Endothelial cell of umbilical vein (primary cell): Measurements from ENCODE around the gene TFRC. TPM values are rescaled to one million over a fixed set of nuclear protein-coding genes. Genes with fewer than 3 reads are reported as not detected.
"Not testable (repeated sequence)": the region's sequence is repeated elsewhere in the genome, so short reads cannot be mapped to it uniquely, and the experiment has no call there.

Experiments
- BruUV-seq: library from RNA; stranded (reverse); fragments of 400-500 nt; replicated peaks from 2 replicates; lab custom pipeline; 2021; lab: Mats Ljungman, UMichigan
- CTCF ChIA-PET: fragments of 300-600, 350-600 bp; sonication (Branson Sonifier 250); formaldehyde crosslinking; loops from one replicate; lab custom pipeline; 2021; ENCODE audit warnings: antibody characterized with exemption, inconsistent platforms; lab: Charles Lee
- POLR2A ChIA-PET: fragments of 300-600, 350-600 bp; sonication (Branson Sonifier 250); formaldehyde crosslinking; loops from one replicate; lab custom pipeline; 2021; ENCODE audit warnings: antibody characterized with exemption, inconsistent platforms; lab: Charles Lee
- DNase-seq: peaks from one replicate; pipeline ENCODE4 v3.0.0-alpha.2; 2011; ENCODE audit warnings: low read depth, low spot score
- FAIRE-seq: peaks from 2 replicates; lab custom pipeline; 2011; peaks lifted over from hg19 to GRCh38; lab: Jason Lieb, UNC
- H2AFZ ChIP-seq: 2 replicates; pipeline ENCODE4 v1.6.0; 2012; ENCODE audit warnings: low read depth, low read length, control low read depth, inconsistent platforms
- H3K27ac ChIP-seq: 2 replicates; pipeline ENCODE4 v1.5.1; 2011; ENCODE audit warnings: low read depth, mild to moderate bottlenecking, control low read depth, low read length, moderate library complexity; ENCODE audit not compliant: insufficient read depth
- H3K27me3 ChIP-seq, 2 experiments: 2 replicates each; pipeline versions ENCODE4 v1.6.0 to v1.6.1; 2011; ENCODE audit warnings: low read length in 2 of 2, mixed read lengths in 1 of 2; ENCODE audit not compliant: control insufficient read depth in 2 of 2, insufficient read depth in 2 of 2
- H3K36me3 ChIP-seq, 2 experiments: 2 replicates in 1 of 2; 3 replicates in 1 of 2; pipeline ENCODE4 v1.5.1; 2011; ENCODE audit warnings: low read length in 2 of 2, mild to moderate bottlenecking in 1 of 2, moderate library complexity in 1 of 2; ENCODE audit not compliant: control insufficient read depth in 2 of 2, insufficient read depth in 2 of 2; ENCODE audit errors: extremely low read depth in 1 of 2
- H3K4me1 ChIP-seq: 3 replicates; pipeline ENCODE4 v1.5.1; 2011; ENCODE audit warnings: mild to moderate bottlenecking, low read length; ENCODE audit not compliant: control insufficient read depth, insufficient read depth; ENCODE audit errors: extremely low read depth
- H3K4me2 ChIP-seq: 2 replicates; pipeline ENCODE4 v1.6.1; 2011; ENCODE audit warnings: low read length, control low read depth, mixed read lengths; ENCODE audit not compliant: insufficient read depth
- H3K4me3 ChIP-seq, 3 experiments: fragments of 200-600 bp in 1 of 3; sonication (generic), shearing (Covaris generic) in 1 of 3; replicated peaks in 1 of 3; 2 replicates each; pipeline ENCODE4 v1.5.1; 2011 to 2016; ENCODE audit warnings: control low read depth in 3 of 3, low read length in 3 of 3, mild to moderate bottlenecking in 2 of 3, inconsistent platforms in 1 of 3, low read depth in 1 of 3, moderate library complexity in 1 of 3; ENCODE audit not compliant: insufficient read depth in 1 of 3
- H3K79me2 ChIP-seq: 2 replicates; pipeline ENCODE4 v1.6.0; 2012; ENCODE audit warnings: low read length, inconsistent platforms; ENCODE audit not compliant: control insufficient read depth, insufficient read depth
- H3K9ac ChIP-seq: replicated peaks from 2 replicates; pipeline ENCODE3; 2011; ENCODE audit warnings: low read length, control low read depth; ENCODE audit not compliant: insufficient read depth; ENCODE audit errors: extremely low read depth
- H3K9me1 ChIP-seq: replicated peaks from 3 replicates; pipeline ENCODE4 v1.6.0; 2011; ENCODE audit warnings: mild to moderate bottlenecking, low read length; ENCODE audit not compliant: control insufficient read depth, insufficient read depth; ENCODE audit errors: extremely low read depth
- H3K9me3 ChIP-seq: replicated peaks from 2 replicates; pipeline ENCODE4 v1.5.1; 2012; ENCODE audit warnings: low read length, inconsistent platforms; ENCODE audit not compliant: control insufficient read depth, insufficient read depth
- H4K20me1 ChIP-seq: replicated peaks from 2 replicates; pipeline ENCODE3; 2011; ENCODE audit warnings: mild to moderate bottlenecking, low read length; ENCODE audit not compliant: control insufficient read depth, insufficient read depth; ENCODE audit errors: extremely low read depth
- CTCF ChIP-seq, 2 donors: IDR thresholded peaks; 1 replicate in 1 of 2; 2 replicates in 1 of 2; pipeline ENCODE4 v1.5.1; 2011; ENCODE audit warnings: low read length in 2 of 2, mild to moderate bottlenecking in 2 of 2, moderate library complexity in 2 of 2, control low read depth in 1 of 2, inconsistent platforms in 1 of 2, low read depth in 1 of 2; ENCODE audit not compliant: insufficient read depth in 1 of 2; ENCODE audit errors: extremely low read depth in 1 of 2
- EZH2 ChIP-seq: IDR thresholded peaks from 2 replicates; pipeline ENCODE4 v1.6.1; 2012; ENCODE audit warnings: borderline replicate concordance, low read depth, mild to moderate bottlenecking, moderate library complexity, low read length, inconsistent platforms; ENCODE audit not compliant: severe bottlenecking
- FOS ChIP-seq: IDR thresholded peaks from 2 replicates; pipeline ENCODE4 v1.6.1; 2011; ENCODE audit warnings: mild to moderate bottlenecking, low read length, moderate library complexity, borderline replicate concordance; ENCODE audit not compliant: insufficient read depth
- GATA2 ChIP-seq: IDR thresholded peaks from 2 replicates; pipeline ENCODE4 v1.7.0; 2011; ENCODE audit warnings: low read depth, mild to moderate bottlenecking, moderate library complexity, mixed read lengths, low read length; ENCODE audit not compliant: insufficient read length, insufficient read depth
- JUN ChIP-seq: IDR thresholded peaks from 2 replicates; pipeline ENCODE4 v1.6.1; 2011; ENCODE audit warnings: borderline replicate concordance, low read depth; ENCODE audit not compliant: insufficient read length, insufficient read depth
- MAX ChIP-seq: IDR thresholded peaks from 2 replicates; pipeline ENCODE4 v1.6.1; 2011; ENCODE audit not compliant: insufficient read depth, insufficient read length
- MYC ChIP-seq: IDR thresholded peaks from one replicate; pipeline ENCODE4 v1.6.1; 2011; ENCODE audit warnings: mild to moderate bottlenecking, low read depth, low read length
- POLR2A ChIP-seq: IDR thresholded peaks from 2 replicates; pipeline ENCODE4 v1.6.1; 2012; ENCODE audit warnings: low read depth, mild to moderate bottlenecking, control low read depth, low read length
- POLR2AphosphoS5 ChIP-seq: IDR thresholded peaks from 2 replicates; pipeline ENCODE4 v1.6.1; 2012; ENCODE audit warnings: low read depth, mild to moderate bottlenecking, control low read depth, low read length, moderate library complexity; ENCODE audit not compliant: insufficient read depth
- dilution Hi-C: fragments of 300-500 bp; cut with MboI; formaldehyde crosslinking; loops from one replicate; pipeline ENCODE4 v1.15.0; 2019; ENCODE audit warnings: low sequenced_read_pairs; ENCODE audit not compliant: extremely low pct_ligation_motif_present
- intact Hi-C: fragments of 100-400 bp; cut with micrococcal nuclease; formaldehyde crosslinking; loops from one replicate; pipeline ENCODE4 v1.10.0; 2022
- polyA plus RNA-seq, 4 experiments: library from polyadenylated mRNA; depleted of rRNA in 3 of 4; stranded (reverse) in 3 of 4; unstranded in 1 of 4; fragments of >200 nt; gene quantifications; 2 replicates each; pipeline versions ENCODE4 v1.2.1 to v1.2.3, GENCODE V29; 2011 to 2012; ENCODE audit warnings: missing spikeins in 1 of 4
- total RNA-seq: library from RNA; stranded (reverse); gene quantifications from 2 replicates; pipeline ENCODE4 v1.2.3, GENCODE V29; 2021

Gene TFRC
- total and polyA plus RNA-seq, 2 donors (not counting 3 experiments of a cell fraction or from before 2014, with no cell fraction given): 14.1 to 69.6 TPM

GRCh38 chr3:196056371-196056770 lies 25.5 kb downstream of the TFRC start:
- H3K4me3 ChIP-seq, BruUV-seq, H2AFZ ChIP-seq, POLR2A ChIA-PET, H3K9me1 ChIP-seq, intact Hi-C loops, H3K4me2 ChIP-seq, H3K9ac ChIP-seq, DNase-seq, H3K4me1 ChIP-seq, H4K20me1 ChIP-seq, CTCF ChIA-PET, dilution Hi-C loops, FAIRE-seq, H3K27ac ChIP-seq, H3K9me3 ChIP-seq, H3K27me3 ChIP-seq, H3K79me2 ChIP-seq: not testable (repeated sequence)
- peaks cover 15 to 16% of the 10 kb centered on the region in 2 experiments for H3K36me3 ChIP-seq

GRCh38 chr3:196055683-196056270 lies 26.1 kb downstream of the TFRC start:
- peaks cover 15 to 16% of the 10 kb centered on the region in 2 experiments for H3K36me3 ChIP-seq

More at GRCh38 chr3:196055683-196056270, 26.1 kb downstream of the TFRC start:
- intact Hi-C loops (no loop called here), dilution Hi-C loops (no loop called here)
- Histone ChIP-seq H4K20me1 (no peaks in the 10 kb centered on the region), H3K27me3 (no peaks in the 10 kb centered on the region), H3K9me3 (no peaks in the 10 kb centered on the region), H3K4me2 (no peak overlapping the region), H2AFZ (no peak overlapping the region), H3K9ac (no peak overlapping the region), H3K4me1 (no peaks in the 10 kb centered on the region), H3K4me3 (no peak overlapping the region), H3K79me2 (no peaks in the 10 kb centered on the region), H3K27ac (no peak overlapping the region), H3K9me1 (no peaks in the 10 kb centered on the region)
- CTCF ChIA-PET: no interaction called here
- POLR2A ChIA-PET: no interaction called here
- BruUV-seq: no TSS peak
- TF ChIP-seq EZH2: no peak
- TF ChIP-seq CTCF (IDR thresholded peaks at IDR 0.05; ENCODE audit: extremely low read depth in 1 of 2, insufficient read depth in 1 of 2, low read depth in 1 of 2, low read length in 2 of 2): no peak
- TF ChIP-seq GATA2: no peak
- TF ChIP-seq POLR2A: no peak
- no peak for TF ChIP-seq POLR2AphosphoS5
- no peak for TF ChIP-seq MYC
- no peak for TF ChIP-seq FOS
- no peak for TF ChIP-seq JUN
- TF ChIP-seq MAX: no peak
- DNase-seq (no peak), FAIRE-seq (no peak)
